Neural cell (in vitro differentiated cells): ENCODE results near the gene CACNA1E. TPM values are rescaled to one million over a fixed set of nuclear protein-coding genes. Genes with fewer than 3 reads are reported as not detected.

Source experiments
- H2AFZ ChIP-seq: fragments of 200-600, 300-800 bp; sonication (generic), shearing (Covaris generic); 2 replicates; pipeline ENCODE4 v1.6.0; 2014; ENCODE audit warnings: low read depth, mild to moderate bottlenecking, antibody characterized with exemption, low read length, moderate library complexity
- H3F3A ChIP-seq: fragments of 200-600 bp; shearing (Covaris generic); 2 replicates; pipeline ENCODE4 v1.6.1; 2016; ENCODE audit warnings: mild to moderate bottlenecking, moderate library complexity, mixed read lengths, antibody characterized with exemption, low read length; ENCODE audit not compliant: insufficient read depth, poor library complexity, severe bottlenecking
- H3K27ac ChIP-seq: fragments of 200-600, 300-800 bp; sonication (generic), shearing (Covaris generic); 2 replicates; pipeline ENCODE4 v1.5.1; 2014; ENCODE audit warnings: mild to moderate bottlenecking, low read length, moderate library complexity
- H3K27me3 ChIP-seq: fragments of 300-800, 200-600 bp; sonication (generic), shearing (Covaris generic); 2 replicates; pipeline ENCODE4 v1.6.0; 2014; ENCODE audit warnings: mild to moderate bottlenecking, low read depth, low read length, moderate library complexity; ENCODE audit not compliant: insufficient read depth
- H3K36me3 ChIP-seq: fragments of 300-800, 200-600 bp; sonication (generic), shearing (Covaris generic); 2 replicates; pipeline ENCODE4 v1.5.1; 2014; ENCODE audit warnings: mild to moderate bottlenecking, antibody characterized with exemption, low read length, moderate library complexity; ENCODE audit not compliant: insufficient read depth
- H3K4me2 ChIP-seq: fragments of 300-800, 200-600 bp; sonication (generic), shearing (Covaris generic); 2 replicates; pipeline ENCODE4 v1.6.0; 2014; ENCODE audit warnings: mild to moderate bottlenecking, low read length
- H3K4me3 ChIP-seq: fragments of 300-800, 200-600 bp; sonication (generic), shearing (Covaris generic); 2 replicates; pipeline ENCODE4 v1.5.1; 2014; ENCODE audit warnings: mild to moderate bottlenecking, low read length, moderate library complexity
- H3K79me2 ChIP-seq: fragments of 200-600 bp; shearing (Covaris generic); replicated peaks from 2 replicates; pipeline ENCODE4 v1.6.0; 2014; ENCODE audit warnings: mild to moderate bottlenecking, low read length, moderate library complexity; ENCODE audit not compliant: insufficient read depth
- H3K9ac ChIP-seq: fragments of 300-800, 200-600 bp; sonication (generic), shearing (Covaris generic); 2 replicates; pipeline ENCODE4 v1.6.1; 2016; ENCODE audit warnings: mild to moderate bottlenecking, low read length, mixed read lengths
- H3K9me2 ChIP-seq: fragments of 200-600 bp; shearing (Covaris generic); 2 replicates; pipeline ENCODE4 v1.6.1; 2016; ENCODE audit warnings: mild to moderate bottlenecking, low read length, mixed read lengths; ENCODE audit not compliant: insufficient read depth
- H3K9me3 ChIP-seq: fragments of 200-600, 300-800 bp; sonication (generic), shearing (Covaris generic); 2 replicates; pipeline ENCODE4 v1.6.1; 2016; ENCODE audit warnings: mild to moderate bottlenecking, mixed run types, low read length, moderate library complexity, mixed read lengths
- H4K20me1 ChIP-seq: fragments of 200-600 bp; shearing (Covaris generic); 2 replicates; pipeline ENCODE4 v1.6.1; 2016; ENCODE audit warnings: mild to moderate bottlenecking, mixed run types; ENCODE audit not compliant: insufficient read depth
- CTCF ChIP-seq: fragments of 450-650 bp; IDR thresholded peaks from 2 replicates; pipeline ENCODE4 v1.5.1; 2014; ENCODE audit warnings: antibody characterized with exemption, mild to moderate bottlenecking, moderate library complexity; ENCODE audit not compliant: poor library complexity, severe bottlenecking
- EP300 ChIP-seq: fragments of 450-650 bp; conservative IDR thresholded peaks from 2 replicates; pipeline ENCODE4 v1.6.1; 2014; ENCODE audit warnings: antibody characterized with exemption, mild to moderate bottlenecking, moderate library complexity; ENCODE audit not compliant: poor library complexity, severe bottlenecking
- EZH2 ChIP-seq: fragments of 200-600, 300-800 bp; shearing (Covaris generic), sonication (generic); IDR thresholded peaks from 2 replicates; pipeline ENCODE4 v1.6.1; 2014; ENCODE audit warnings: antibody characterized with exemption, low read length, borderline replicate concordance, mild to moderate bottlenecking; ENCODE audit not compliant: insufficient read depth, poor library complexity, severe bottlenecking
- MXI1 ChIP-seq: fragments of 450-650 bp; conservative IDR thresholded peaks from 2 replicates; pipeline ENCODE4 v1.6.1; 2014; ENCODE audit warnings: antibody characterized with exemption, mild to moderate bottlenecking; ENCODE audit not compliant: poor library complexity, severe bottlenecking
- POLR2AphosphoS5 ChIP-seq: IDR thresholded peaks from 2 replicates; pipeline ENCODE4 v1.6.1; 2012
- RAD21 ChIP-seq: fragments of 450-650 bp; conservative IDR thresholded peaks from 2 replicates; pipeline ENCODE4 v1.6.1; 2014; ENCODE audit warnings: antibody characterized with exemption, mild to moderate bottlenecking, moderate library complexity
- REST ChIP-seq: IDR thresholded peaks from 2 replicates; pipeline ENCODE4 v1.6.1; 2012; ENCODE audit warnings: borderline replicate concordance
- SMC3 ChIP-seq: fragments of 450-650 bp; conservative IDR thresholded peaks from 2 replicates; pipeline ENCODE4 v1.6.1; 2014; ENCODE audit warnings: antibody characterized with exemption, mild to moderate bottlenecking, moderate library complexity; ENCODE audit not compliant: poor library complexity
- TAF1 ChIP-seq: IDR thresholded peaks from 2 replicates; pipeline ENCODE4 v1.6.1; 2012; ENCODE audit warnings: low read depth
- polyA plus RNA-seq: library from polyadenylated mRNA; depleted of rRNA; stranded (reverse); fragments of >200 nt; gene quantifications from 2 replicates; pipeline ENCODE4 v1.2.3, GENCODE V29; 2014

Gene CACNA1E
- polyA plus RNA-seq, 1 donor from 2014 or later = 29.5 TPM

- H3K27ac ChIP-seq = no peak overlapping the region
- no peaks in the 10 kb centered on the region for H3K9me2 ChIP-seq
- H3K27me3 ChIP-seq = no peaks in the 10 kb centered on the region
- H3F3A ChIP-seq = no peaks in the 10 kb centered on the region
- H3K4me2 ChIP-seq = no peak overlapping the region
- no peak overlapping the region for H2AFZ ChIP-seq
- no peak overlapping the region for H3K4me3 ChIP-seq
- no peak overlapping the region for H3K9ac ChIP-seq
- H3K79me2 ChIP-seq = no peaks in the 10 kb centered on the region
- H3K9me3 ChIP-seq = no peaks in the 10 kb centered on the region
- H3K36me3 ChIP-seq = no peaks in the 10 kb centered on the region
- H4K20me1 ChIP-seq = no peaks in the 10 kb centered on the region
- TF ChIP-seq TAF1 (no peak), POLR2AphosphoS5 (no peak), SMC3 (no peak), REST (no peak), RAD21 (no peak), EZH2 (no peak), MXI1 (no peak), CTCF (no peak), EP300 (no peak)
Observed at GRCh38 chr1:181612100-181612499, 128.8 kb downstream of the CACNA1E start.

- H3K4me3 ChIP-seq = no peak overlapping the region
- no peaks in the 10 kb centered on the region for H3K9me2 ChIP-seq
- no peaks in the 10 kb centered on the region for H4K20me1 ChIP-seq
- no peaks in the 10 kb centered on the region for H3K27me3 ChIP-seq
- H3K27ac ChIP-seq = no peak overlapping the region
- no peak overlapping the region for H3K4me2 ChIP-seq
- H3K79me2 ChIP-seq = no peaks in the 10 kb centered on the region
- no peak overlapping the region for H2AFZ ChIP-seq
- no peaks in the 10 kb centered on the region for H3K36me3 ChIP-seq
- no peaks in the 10 kb centered on the region for H3K9me3 ChIP-seq
- no peak for TF ChIP-seq POLR2AphosphoS5
- no peak for TF ChIP-seq CTCF
- no peak for TF ChIP-seq TAF1
- TF ChIP-seq REST = no peak
- no peak for TF ChIP-seq RAD21
- TF ChIP-seq EZH2 = no peak
- no peak for TF ChIP-seq SMC3
- no peak for TF ChIP-seq EP300
- no peak for TF ChIP-seq MXI1
- H3F3A ChIP-seq = no peaks in the 10 kb centered on the region
- H3K9ac ChIP-seq = no peak overlapping the region
Observed at GRCh38 chr1:181618559-181618958, 135.2 kb downstream of the CACNA1E start.
